Ovary (tissue), 3 donors: ENCODE results near the gene GRIN3A.

Source experiments
- EP300 ChIP-seq: sonication (generic); formaldehyde crosslinking; IDR thresholded peaks from one replicate; pipeline ENCODE4 v1.6.1; 2017; ENCODE audit warnings: antibody characterized with exemption
- POLR2A ChIP-seq: fragments of 450-650 bp; IDR thresholded peaks from one replicate; pipeline ENCODE4 v1.6.1; 2017; ENCODE audit warnings: antibody characterized with exemption, mild to moderate bottlenecking, moderate library complexity
- TF ChIP-seq, protein P1 (sequence below), 3 donors: fragments of 450-650 bp in 2 of 3; fragments of 200-600 bp in 1 of 3; IDR thresholded peaks; one replicate each; pipeline versions ENCODE4 v1.5.1 to v1.8.0; 2016 to 2022; ENCODE audit warnings: antibody characterized with exemption in 3 of 3, mild to moderate bottlenecking in 1 of 3
- donor health status: DM: no; HTN: no; CAD: no.

DNA sequence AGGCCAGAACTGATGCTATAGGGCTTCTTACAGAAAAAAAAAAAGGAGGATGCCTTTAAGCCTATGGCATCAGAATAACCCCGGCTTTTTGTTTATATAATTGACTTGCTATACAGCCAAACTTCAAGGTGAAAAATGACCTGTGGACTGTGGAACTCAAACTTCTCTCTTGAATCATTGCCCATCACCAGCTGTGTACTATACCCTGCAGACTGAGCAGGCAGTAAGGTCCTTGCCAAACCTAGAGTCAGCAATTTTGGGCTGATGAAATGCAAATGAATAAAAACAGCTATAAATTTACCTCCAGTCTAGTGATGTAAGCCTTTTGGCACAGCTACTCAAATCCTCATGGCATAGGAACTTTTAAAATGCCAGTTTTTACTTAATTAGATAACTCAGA, 99.1 kb downstream of the GRIN3A start:
- TF ChIP-seq POLR2A (no peak), EP300 (no peak)
- TF ChIP-seq, protein P1, sequence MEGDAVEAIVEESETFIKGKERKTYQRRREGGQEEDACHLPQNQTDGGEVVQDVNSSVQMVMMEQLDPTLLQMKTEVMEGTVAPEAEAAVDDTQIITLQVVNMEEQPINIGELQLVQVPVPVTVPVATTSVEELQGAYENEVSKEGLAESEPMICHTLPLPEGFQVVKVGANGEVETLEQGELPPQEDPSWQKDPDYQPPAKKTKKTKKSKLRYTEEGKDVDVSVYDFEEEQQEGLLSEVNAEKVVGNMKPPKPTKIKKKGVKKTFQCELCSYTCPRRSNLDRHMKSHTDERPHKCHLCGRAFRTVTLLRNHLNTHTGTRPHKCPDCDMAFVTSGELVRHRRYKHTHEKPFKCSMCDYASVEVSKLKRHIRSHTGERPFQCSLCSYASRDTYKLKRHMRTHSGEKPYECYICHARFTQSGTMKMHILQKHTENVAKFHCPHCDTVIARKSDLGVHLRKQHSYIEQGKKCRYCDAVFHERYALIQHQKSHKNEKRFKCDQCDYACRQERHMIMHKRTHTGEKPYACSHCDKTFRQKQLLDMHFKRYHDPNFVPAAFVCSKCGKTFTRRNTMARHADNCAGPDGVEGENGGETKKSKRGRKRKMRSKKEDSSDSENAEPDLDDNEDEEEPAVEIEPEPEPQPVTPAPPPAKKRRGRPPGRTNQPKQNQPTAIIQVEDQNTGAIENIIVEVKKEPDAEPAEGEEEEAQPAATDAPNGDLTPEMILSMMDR (IDR thresholded peaks at IDR 0.05), result no peak
